Sigmoid colon (tissue), 4 donors: ENCODE results near the gene RTF1.

Source experiments
- EP300 ChIP-seq, 4 donors: sonication (generic); formaldehyde crosslinking; IDR thresholded peaks; one replicate each; pipeline ENCODE4 v1.6.1; 2017; ENCODE audit warnings: antibody characterized with exemption in 4 of 4
- POLR2A ChIP-seq, 2 donors: fragments of 450-650 bp; IDR thresholded peaks; one replicate each; pipeline ENCODE4 v1.6.1; 2016; ENCODE audit warnings: antibody characterized with exemption in 2 of 2, mild to moderate bottlenecking in 2 of 2, moderate library complexity in 2 of 2
- TF ChIP-seq, protein P1 (sequence below), 4 experiments: fragments of 450-650 bp in 3 of 4; fragments of 200-600 bp in 1 of 4; IDR thresholded peaks; one replicate each; pipeline ENCODE4 v1.5.1; 2016 to 2019; ENCODE audit warnings: antibody characterized with exemption in 4 of 4, mild to moderate bottlenecking in 3 of 4, moderate library complexity in 2 of 4

- TF ChIP-seq POLR2A (IDR thresholded peaks at IDR 0.05) (no peak), EP300 (IDR thresholded peaks at IDR 0.05) (no peak)
- TF ChIP-seq, protein P1, sequence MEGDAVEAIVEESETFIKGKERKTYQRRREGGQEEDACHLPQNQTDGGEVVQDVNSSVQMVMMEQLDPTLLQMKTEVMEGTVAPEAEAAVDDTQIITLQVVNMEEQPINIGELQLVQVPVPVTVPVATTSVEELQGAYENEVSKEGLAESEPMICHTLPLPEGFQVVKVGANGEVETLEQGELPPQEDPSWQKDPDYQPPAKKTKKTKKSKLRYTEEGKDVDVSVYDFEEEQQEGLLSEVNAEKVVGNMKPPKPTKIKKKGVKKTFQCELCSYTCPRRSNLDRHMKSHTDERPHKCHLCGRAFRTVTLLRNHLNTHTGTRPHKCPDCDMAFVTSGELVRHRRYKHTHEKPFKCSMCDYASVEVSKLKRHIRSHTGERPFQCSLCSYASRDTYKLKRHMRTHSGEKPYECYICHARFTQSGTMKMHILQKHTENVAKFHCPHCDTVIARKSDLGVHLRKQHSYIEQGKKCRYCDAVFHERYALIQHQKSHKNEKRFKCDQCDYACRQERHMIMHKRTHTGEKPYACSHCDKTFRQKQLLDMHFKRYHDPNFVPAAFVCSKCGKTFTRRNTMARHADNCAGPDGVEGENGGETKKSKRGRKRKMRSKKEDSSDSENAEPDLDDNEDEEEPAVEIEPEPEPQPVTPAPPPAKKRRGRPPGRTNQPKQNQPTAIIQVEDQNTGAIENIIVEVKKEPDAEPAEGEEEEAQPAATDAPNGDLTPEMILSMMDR (IDR thresholded peaks at IDR 0.05) = no peak
Observed at GRCh38 chr15:41511899-41512369, 95.0 kb downstream of the RTF1 start.
